ENCODE results near the gene PRKN.

Gene PRKN

DNA sequence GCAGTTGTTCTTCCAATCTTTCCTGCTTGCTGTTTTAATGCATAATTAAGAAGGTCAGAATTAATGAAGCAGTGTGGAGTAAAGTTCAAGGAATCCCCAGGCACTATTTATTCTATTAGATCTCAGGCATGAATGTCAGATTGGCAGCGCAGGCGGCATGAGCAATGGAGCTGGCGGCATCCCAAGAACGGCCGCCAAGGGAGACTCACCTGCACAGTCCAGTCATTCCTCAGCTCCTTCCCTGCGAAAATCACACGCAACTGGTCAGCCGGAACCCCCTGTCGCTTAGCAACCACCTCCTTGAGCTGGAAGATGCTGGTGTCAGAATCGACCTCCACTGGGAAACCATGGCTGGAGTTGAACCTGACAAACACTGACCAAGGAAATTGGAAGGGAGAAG lies 284.5 kb downstream of the PRKN start:
- no peak for TF ChIP-seq ZFX (IDR thresholded peaks at IDR 0.05)
- TF ChIP-seq, protein P1, sequence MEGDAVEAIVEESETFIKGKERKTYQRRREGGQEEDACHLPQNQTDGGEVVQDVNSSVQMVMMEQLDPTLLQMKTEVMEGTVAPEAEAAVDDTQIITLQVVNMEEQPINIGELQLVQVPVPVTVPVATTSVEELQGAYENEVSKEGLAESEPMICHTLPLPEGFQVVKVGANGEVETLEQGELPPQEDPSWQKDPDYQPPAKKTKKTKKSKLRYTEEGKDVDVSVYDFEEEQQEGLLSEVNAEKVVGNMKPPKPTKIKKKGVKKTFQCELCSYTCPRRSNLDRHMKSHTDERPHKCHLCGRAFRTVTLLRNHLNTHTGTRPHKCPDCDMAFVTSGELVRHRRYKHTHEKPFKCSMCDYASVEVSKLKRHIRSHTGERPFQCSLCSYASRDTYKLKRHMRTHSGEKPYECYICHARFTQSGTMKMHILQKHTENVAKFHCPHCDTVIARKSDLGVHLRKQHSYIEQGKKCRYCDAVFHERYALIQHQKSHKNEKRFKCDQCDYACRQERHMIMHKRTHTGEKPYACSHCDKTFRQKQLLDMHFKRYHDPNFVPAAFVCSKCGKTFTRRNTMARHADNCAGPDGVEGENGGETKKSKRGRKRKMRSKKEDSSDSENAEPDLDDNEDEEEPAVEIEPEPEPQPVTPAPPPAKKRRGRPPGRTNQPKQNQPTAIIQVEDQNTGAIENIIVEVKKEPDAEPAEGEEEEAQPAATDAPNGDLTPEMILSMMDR (conservative IDR thresholded peaks at IDR 0.05), result no peak
- H3K27ac ChIP-seq, result no peak overlapping the region

DNA sequence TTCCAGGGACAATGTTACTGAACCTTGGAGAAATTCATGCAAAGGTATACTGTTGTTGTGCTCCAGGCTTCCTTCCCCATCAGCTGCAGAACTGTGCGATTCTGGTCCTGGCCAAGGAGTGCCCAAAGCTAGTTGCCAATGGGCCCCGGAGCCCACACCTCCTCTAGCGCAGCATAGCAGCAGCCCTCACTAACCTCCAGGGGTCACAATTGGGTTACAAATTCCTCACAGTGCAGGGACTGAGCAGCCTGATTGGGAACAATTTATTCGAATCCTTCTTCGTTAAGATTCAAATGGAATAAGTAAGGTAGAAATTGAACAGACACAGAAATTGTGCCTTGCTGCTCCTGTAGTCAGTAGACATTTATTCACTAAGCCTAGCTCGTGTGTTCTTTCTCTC lies 284.9 kb downstream of the PRKN start:
- H3K27ac ChIP-seq, result no peak overlapping the region
- no peak for TF ChIP-seq ZFX (IDR thresholded peaks at IDR 0.05)
- TF ChIP-seq, protein P1 (conservative IDR thresholded peaks at IDR 0.05), result peak; percentile 69

DNA sequence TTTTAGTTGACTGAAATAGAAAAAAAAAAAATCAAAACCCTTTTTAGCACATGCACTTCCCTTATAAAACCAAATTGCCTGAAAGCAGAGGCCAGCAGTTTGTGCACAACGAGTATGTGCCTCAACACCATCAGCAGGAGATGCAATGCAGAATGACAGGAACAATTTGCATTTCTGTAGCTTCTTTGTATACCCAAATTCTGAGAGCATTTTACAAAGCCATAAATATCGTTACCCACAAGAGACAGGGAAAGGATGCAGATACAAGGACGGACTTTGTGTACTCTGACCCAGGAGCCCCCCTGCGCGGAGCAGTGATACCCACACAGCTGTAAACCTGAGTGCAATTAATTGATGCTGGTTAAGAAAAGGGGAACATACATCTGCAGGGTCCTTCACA lies 285.6 kb downstream of the PRKN start:
- no peak overlapping the region for H3K27ac ChIP-seq
- TF ChIP-seq ZFX (IDR thresholded peaks at IDR 0.05), result no peak
- TF ChIP-seq, protein P1 (conservative IDR thresholded peaks at IDR 0.05), result no peak

DNA sequence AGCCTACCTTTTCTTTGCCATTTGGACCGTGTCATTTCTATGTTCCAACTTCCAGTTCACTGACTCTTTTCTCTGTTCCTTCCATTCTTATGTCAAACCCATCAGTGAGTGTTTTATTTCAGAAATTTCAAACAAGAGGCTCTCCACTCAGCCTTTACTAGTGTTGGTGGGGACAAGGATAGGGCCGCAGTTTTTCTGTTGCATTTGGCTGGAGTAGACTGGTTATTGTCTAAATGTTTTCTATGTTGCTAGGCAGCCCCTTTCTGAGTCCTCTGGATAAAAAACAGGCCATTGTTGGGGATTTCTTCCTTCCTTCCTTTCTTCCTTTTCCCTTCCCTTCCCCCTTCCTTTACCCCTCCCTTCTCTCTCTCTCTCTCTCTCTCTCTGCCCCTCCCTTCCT lies 288.6 kb downstream of the PRKN start:
- no peak overlapping the region for H3K27ac ChIP-seq
- TF ChIP-seq, protein P1 (conservative IDR thresholded peaks at IDR 0.05), result no peak
- TF ChIP-seq ZFX (IDR thresholded peaks at IDR 0.05), result no peak

DNA sequence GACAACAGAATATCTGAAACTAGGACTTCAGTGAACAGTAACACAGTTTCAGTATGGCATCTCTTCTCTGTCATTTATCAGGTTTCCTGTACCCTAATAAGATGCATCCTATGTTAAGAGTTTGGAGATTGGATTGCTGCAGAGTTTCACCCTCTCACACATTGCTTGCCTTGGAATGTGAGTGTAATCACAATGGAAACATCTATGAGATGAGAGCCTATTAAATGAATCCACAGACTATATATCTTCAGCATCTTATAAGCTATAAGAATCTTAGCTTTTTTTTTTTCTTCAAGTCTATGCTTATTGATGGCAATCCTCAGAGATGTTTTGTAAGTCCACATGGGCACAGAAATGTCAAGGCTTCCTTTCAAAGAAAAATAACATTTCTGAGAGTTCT lies 292.5 kb downstream of the PRKN start:
- H3K27ac ChIP-seq, result no peak overlapping the region
- TF ChIP-seq, protein P1 (conservative IDR thresholded peaks at IDR 0.05), result no peak
- TF ChIP-seq ZFX (IDR thresholded peaks at IDR 0.05), result no peak

DNA sequence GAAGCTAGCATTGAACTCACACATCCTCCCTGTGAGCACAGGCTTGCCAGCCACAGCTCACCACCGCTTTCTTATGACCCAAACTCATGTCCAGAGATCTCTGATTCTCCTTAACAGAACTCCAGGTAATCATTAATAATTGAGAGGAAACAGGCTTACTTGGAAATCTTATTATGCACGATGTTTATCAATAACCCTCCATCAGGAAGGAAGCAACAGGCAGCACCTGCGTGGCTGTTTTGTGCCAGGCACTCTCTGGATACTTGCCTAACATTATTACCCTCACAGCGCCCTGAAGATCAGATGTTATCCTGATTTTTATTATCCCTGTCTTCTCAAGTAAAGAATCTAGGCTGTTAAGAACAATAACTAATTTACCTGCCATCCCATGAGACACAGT lies 306.6 kb downstream of the PRKN start:
- no peak overlapping the region for H3K27ac ChIP-seq
- no peak for TF ChIP-seq ZFX (IDR thresholded peaks at IDR 0.05)
- TF ChIP-seq, protein P1 (conservative IDR thresholded peaks at IDR 0.05), result no peak

DNA sequence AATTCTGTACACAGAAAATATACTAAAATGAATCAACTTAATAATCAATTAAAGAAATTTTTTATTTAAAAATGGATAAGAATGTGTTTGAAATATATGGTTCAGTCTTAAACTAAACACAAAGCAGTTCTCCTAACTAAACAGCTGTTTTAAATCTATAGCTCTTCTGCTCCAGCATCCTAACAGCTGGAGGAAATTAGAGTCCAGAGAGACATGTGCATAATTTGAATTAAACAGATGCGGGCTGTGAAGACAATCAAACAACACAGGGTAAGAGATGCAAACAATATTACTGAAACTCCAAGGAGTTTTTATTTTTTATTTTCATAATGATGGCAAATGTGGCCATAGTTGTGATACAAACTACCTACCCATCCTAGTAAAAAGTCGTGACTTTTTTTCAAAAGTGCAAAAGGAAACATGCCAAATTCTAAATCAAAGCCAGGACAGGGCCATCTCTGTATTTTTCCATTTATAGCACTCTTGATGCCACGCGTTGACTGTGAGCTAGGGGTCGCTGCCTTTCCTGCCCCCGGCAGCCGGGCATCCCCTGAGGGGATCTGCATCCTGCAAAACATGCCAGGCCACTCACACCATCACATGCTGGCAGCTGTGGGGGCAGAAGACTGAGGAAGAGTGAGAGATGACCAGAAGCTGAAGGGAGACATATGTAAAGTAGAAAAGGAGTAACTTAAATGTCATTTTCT lies 310.6 kb downstream of the PRKN start:
- no peak overlapping the region for H3K27ac ChIP-seq
- TF ChIP-seq ZFX (IDR thresholded peaks at IDR 0.05), result no peak
- TF ChIP-seq, protein P1 (conservative IDR thresholded peaks at IDR 0.05), result no peak

All from C4-2B (cell line).